GM13977 (cell line): ENCODE measurements around the gene ZNF839.

ENCODE experiments used
- DNase-seq: peaks from one replicate; pipeline ENCODE4 v3.0.0; 2012; ENCODE audit warnings: low spot score
- in situ Hi-C: fragments of 300-500 bp; cut with MboI; formaldehyde crosslinking; loops from one replicate; pipeline ENCODE4 v1.12.0; 2022; ENCODE audit warnings: low sequenced_read_pairs, low pct_unique_long_range_greater_than_20kb, mixed read lengths, inconsistent platforms; ENCODE audit not compliant: unreplicated experiment
- TF ChIP-seq, protein P1 (sequence below): IDR thresholded peaks from 2 replicates; pipeline ENCODE4 v1.5.1; 2012; ENCODE audit warnings: mild to moderate bottlenecking, control low read depth; ENCODE audit not compliant: insufficient read depth; ENCODE audit errors: extremely low read depth, missing control alignments

Gene ZNF839

DNA sequence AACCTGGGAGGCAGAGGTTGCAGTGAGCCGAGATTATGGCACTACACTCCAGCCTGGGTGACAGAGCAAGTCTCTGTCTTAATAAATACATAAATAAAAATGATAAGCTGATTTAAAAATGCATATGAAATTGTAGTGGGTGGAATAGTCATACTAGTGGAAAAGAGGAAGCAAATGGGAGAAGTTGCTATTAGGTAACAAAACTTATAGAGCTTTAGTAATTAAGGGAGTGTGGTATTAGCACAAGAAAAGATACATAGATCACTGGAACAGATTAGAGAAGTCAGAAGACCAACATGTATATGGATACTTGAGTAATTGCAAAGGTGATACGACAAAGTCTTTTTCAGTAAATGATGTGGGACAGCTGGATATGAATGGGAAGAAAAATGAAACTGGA is 69.7 kb downstream of the ZNF839 start:
- TF ChIP-seq, protein P1, sequence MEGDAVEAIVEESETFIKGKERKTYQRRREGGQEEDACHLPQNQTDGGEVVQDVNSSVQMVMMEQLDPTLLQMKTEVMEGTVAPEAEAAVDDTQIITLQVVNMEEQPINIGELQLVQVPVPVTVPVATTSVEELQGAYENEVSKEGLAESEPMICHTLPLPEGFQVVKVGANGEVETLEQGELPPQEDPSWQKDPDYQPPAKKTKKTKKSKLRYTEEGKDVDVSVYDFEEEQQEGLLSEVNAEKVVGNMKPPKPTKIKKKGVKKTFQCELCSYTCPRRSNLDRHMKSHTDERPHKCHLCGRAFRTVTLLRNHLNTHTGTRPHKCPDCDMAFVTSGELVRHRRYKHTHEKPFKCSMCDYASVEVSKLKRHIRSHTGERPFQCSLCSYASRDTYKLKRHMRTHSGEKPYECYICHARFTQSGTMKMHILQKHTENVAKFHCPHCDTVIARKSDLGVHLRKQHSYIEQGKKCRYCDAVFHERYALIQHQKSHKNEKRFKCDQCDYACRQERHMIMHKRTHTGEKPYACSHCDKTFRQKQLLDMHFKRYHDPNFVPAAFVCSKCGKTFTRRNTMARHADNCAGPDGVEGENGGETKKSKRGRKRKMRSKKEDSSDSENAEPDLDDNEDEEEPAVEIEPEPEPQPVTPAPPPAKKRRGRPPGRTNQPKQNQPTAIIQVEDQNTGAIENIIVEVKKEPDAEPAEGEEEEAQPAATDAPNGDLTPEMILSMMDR = no peak
- in situ Hi-C loops = no loop called here
- DNase-seq = no peak

DNA sequence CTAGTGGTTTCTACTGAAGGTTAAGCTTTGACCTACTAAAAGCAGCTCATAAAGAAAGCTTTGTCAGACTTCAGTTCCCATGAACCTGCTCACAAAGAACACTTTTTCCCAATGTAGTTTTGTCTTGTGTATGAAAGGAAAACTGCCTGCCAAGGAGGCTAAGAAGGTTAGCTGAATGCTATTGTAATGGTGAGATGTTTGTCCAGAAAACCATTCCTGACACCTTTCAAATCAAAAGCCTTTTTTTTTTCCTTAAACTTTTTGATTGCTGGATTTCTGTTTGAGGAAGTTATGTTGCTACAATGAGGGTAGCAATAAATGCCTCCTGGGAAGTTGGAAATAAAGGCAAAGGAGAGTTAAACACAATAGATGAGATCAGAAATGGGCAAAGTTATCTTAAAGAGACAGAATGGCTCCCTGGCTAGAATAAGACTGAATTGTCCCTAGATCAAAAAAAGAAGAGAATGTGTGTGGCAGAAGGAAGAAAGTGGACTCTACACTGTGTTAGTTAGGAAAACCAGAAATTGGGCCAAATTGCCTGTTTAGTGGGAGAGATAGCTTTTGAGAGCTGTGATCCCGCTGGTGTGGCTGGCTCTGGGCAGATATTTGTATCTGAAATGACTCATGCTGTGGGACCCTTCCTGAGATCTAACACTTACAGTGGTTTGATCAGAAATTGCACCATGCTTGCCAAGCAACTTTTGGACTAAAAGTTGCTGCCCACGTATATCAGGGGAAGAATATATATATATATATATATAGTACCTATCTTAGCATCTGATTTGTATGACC is 70.7 kb downstream of the ZNF839 start:
- DNase-seq = no peak
- TF ChIP-seq, protein P1 = no peak
- in situ Hi-C loops = no loop called here
